PC-9 (cell line): Measurements from ENCODE around the gene MKNK2. TPM values are rescaled to one million over a fixed set of nuclear protein-coding genes. Genes with fewer than 3 reads are reported as not detected.

ENCODE experiments used
- BruUV-seq: library from RNA; stranded (reverse); fragments of 400-500 nt; replicated peaks from 2 replicates; lab custom pipeline; 2021; lab: Mats Ljungman, UMichigan
- CTCF ChIA-PET: fragments of 300-600 bp; sonication (Branson Sonifier 250); formaldehyde crosslinking; loops from one replicate; lab custom pipeline; 2022; ENCODE audit warnings: antibody characterized with exemption; lab: Charles Lee
- POLR2A ChIA-PET: fragments of 300-600 bp; sonication (Branson Sonifier 250); formaldehyde crosslinking; loops from one replicate; lab custom pipeline; 2022; ENCODE audit warnings: antibody characterized with exemption; ENCODE audit not compliant: unreplicated experiment; lab: Charles Lee
- DNase-seq, 2 experiments: peaks; one replicate each; pipeline versions ENCODE4 v3.0.0 to v3.0.0-alpha.2; 2015 to 2022; ENCODE audit warnings: mixed read lengths in 1 of 2
- H2AFZ ChIP-seq: fragments of 200-600 bp; sonication (generic); 2 replicates; pipeline ENCODE4 v1.8.1; 2017; ENCODE audit warnings: antibody characterized with exemption
- H3F3A ChIP-seq: fragments of 200-600 bp; sonication (generic); 2 replicates; pipeline ENCODE4 v1.8.1; 2017; ENCODE audit warnings: antibody characterized with exemption, mild to moderate bottlenecking, low read depth; ENCODE audit not compliant: insufficient read depth
- H3K27ac ChIP-seq: fragments of 200-600 bp; sonication (generic); 2 replicates; pipeline ENCODE4 v1.6.1; 2016; ENCODE audit warnings: mixed run types
- H3K27me3 ChIP-seq: fragments of 200-600 bp; sonication (generic); 2 replicates; pipeline ENCODE4 v1.6.1; 2016; ENCODE audit warnings: low read depth, mixed run types; ENCODE audit not compliant: insufficient read depth
- H3K36me3 ChIP-seq: fragments of 200-600 bp; sonication (generic); 2 replicates; pipeline ENCODE4 v1.6.1; 2016; ENCODE audit warnings: low read depth, mixed run types
- H3K4me1 ChIP-seq: fragments of 200-600 bp; sonication (generic); replicated peaks from 2 replicates; pipeline ENCODE4 v1.6.1; 2016; ENCODE audit warnings: mixed run types; ENCODE audit not compliant: insufficient read depth
- H3K4me2 ChIP-seq: fragments of 200-600 bp; sonication (generic); 2 replicates; pipeline ENCODE4 v1.6.1; 2017; ENCODE audit warnings: mixed run types
- H3K4me3 ChIP-seq: fragments of 200-600 bp; sonication (generic); 2 replicates; pipeline ENCODE4 v1.6.1; 2016; ENCODE audit warnings: mixed run types
- H3K79me2 ChIP-seq: fragments of 200-600 bp; sonication (generic); 2 replicates; pipeline ENCODE4 v1.6.1; 2017; ENCODE audit warnings: low read depth, mixed run types
- H3K9me2 ChIP-seq: fragments of 200-600 bp; sonication (generic); 2 replicates; pipeline ENCODE4 v1.8.1; 2017; ENCODE audit warnings: mild to moderate bottlenecking; ENCODE audit not compliant: insufficient read depth
- H3K9me3 ChIP-seq: fragments of 200-600 bp; sonication (generic); 2 replicates; pipeline ENCODE4 v1.8.1; 2016; ENCODE audit warnings: low read depth; ENCODE audit not compliant: insufficient read depth
- H4K20me1 ChIP-seq: fragments of 200-600 bp; sonication (generic); 2 replicates; pipeline ENCODE4 v1.8.1; 2017; ENCODE audit not compliant: insufficient read depth
- CTCF ChIP-seq: fragments of 200-600 bp; sonication (generic); conservative IDR thresholded peaks from 2 replicates; pipeline ENCODE4 v1.6.1; 2017; ENCODE audit warnings: mixed run types, antibody characterized with exemption, mild to moderate bottlenecking, moderate library complexity
- EZH2 ChIP-seq: fragments of 200-600 bp; sonication (generic); IDR thresholded peaks from 2 replicates; pipeline ENCODE4 v1.8.0; 2017; ENCODE audit warnings: antibody characterized with exemption, low read depth
- intact Hi-C: fragments of 100-400 bp; cut with micrococcal nuclease; formaldehyde crosslinking; loops from one replicate; pipeline ENCODE4 v1.10.0; 2022; ENCODE audit not compliant: unreplicated experiment
- total RNA-seq: library from RNA; stranded (reverse); gene quantifications from 2 replicates; pipeline ENCODE4 v1.2.3, GENCODE V29; 2021

The MKNK2 gene
- total RNA-seq, 1 experiment from 2014 or later = 132 TPM

GRCh38 chr19:2061495-2062388 lies 10.7 kb upstream of the MKNK2 start:
- POLR2A ChIA-PET = interaction anchor here (0.6 kb wide), 1 partner anchor 157 kb away, joined by 3 read pairs; no protein-coding TSS in a partner anchor
- TSS peak; percentile 64 for BruUV-seq

DNA sequence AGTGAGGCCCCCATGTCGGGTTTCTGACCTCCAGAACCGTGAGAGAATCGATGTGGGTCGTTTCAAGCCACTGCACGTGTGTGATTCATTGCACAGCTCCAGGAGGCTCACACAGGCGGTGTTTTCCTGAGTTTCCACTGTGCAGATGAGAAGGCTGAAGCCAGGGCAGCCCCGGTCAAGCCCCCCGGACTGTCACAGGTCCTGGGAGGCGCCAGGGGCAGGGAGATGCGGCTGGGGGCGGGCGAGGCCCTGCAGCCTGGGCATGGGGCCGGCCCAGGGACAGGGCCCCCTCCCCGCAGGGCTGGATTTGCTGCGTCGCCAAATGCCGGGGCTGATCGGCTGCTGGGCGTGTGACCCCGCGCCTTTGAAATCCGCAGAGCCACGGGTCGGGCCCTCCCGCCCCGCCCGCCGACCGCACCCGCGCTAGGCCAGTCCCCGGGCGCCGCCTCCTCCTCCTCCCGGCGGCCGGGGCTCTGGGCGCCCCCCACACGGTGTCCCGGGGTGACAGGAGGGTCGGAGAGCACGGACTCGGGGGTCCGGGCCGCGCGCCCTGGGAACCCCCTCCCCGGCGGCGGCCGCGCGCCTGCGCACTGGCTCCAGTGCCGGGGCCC lies 9.9 kb upstream of the MKNK2 start:
- Histone ChIP-seq H3F3A (peaks cover 17% of the 10 kb centered on the region; the same call in 1 of the 2 replicates), H3K27ac (peak overlapping the region; percentile 100), H3K9me2 (no peaks in the 10 kb centered on the region), H3K79me2 (0 out of 2 replicates have a peak, but pooled peaks cover 6% of the 10 kb centered on the region), H3K9me3 (no peaks in the 10 kb centered on the region), H3K27me3 (no peaks in the 10 kb centered on the region), H2AFZ (peak overlapping the region; percentile 48; the same call in 1 of the 2 replicates), H3K4me2 (peak overlapping the region; percentile 80), H3K4me3 (peak overlapping the region; percentile 73), H3K36me3 (no peaks in the 10 kb centered on the region), H3K4me1 (peaks cover 27% of the 10 kb centered on the region), H4K20me1 (no peaks in the 10 kb centered on the region)
- TF ChIP-seq EZH2 = no peak
- TF ChIP-seq CTCF = no peak
- CTCF ChIA-PET = interaction anchor here (0.6 kb wide), 2 partner anchors 25 to 200 kb away, joined by 3 to 4 read pairs; no protein-coding TSS in a partner anchor
- intact Hi-C loops = loop anchor here (2.0 kb wide), 2 partner anchors 32 to 42 kb away; no protein-coding TSS in a partner anchor
- BruUV-seq = no TSS peak
- POLR2A ChIA-PET = no interaction called here
- DNase-seq = peak in 1 of 2 experiments; percentile 37

More at GRCh38 chr19:2061495-2062388, 10.7 kb upstream of the MKNK2 start:
- Histone ChIP-seq H3K36me3 (no peaks in the 10 kb centered on the region), H3K27ac (peak overlapping the region; percentile 100; the same call in 1 of the 2 replicates), H3K27me3 (no peaks in the 10 kb centered on the region), H3K9me2 (no peaks in the 10 kb centered on the region), H3K4me2 (peak overlapping the region; percentile 85), H3K4me1 (peaks cover 24% of the 10 kb centered on the region), H2AFZ (peak overlapping the region; percentile 88), H3K9me3 (no peaks in the 10 kb centered on the region), H3K79me2 (0 out of 2 replicates have a peak, but pooled peaks cover 6% of the 10 kb centered on the region), H4K20me1 (no peaks in the 10 kb centered on the region), H3F3A (peaks cover 17% of the 10 kb centered on the region; the same call in 1 of the 2 replicates), H3K4me3 (peak overlapping the region; percentile 73)
- TF ChIP-seq EZH2 = no peak
- TF ChIP-seq CTCF = no peak
- DNase-seq = peak; percentile 85 to 94
- intact Hi-C loops = loop anchor here (2.0 kb wide), 2 partner anchors 33 to 43 kb away; no protein-coding TSS in a partner anchor
- CTCF ChIA-PET = interaction anchor here (0.6 kb wide), 2 partner anchors 25 to 200 kb away, joined by 3 to 4 read pairs; no protein-coding TSS in a partner anchor
